Stimulated activated CD4-positive, alpha-beta T cell treated with anti-CD3 and anti-CD28 coated beads, Interleukin-1b, Interleukin-23, amount 100 ng/mL, for 24 hours (primary cell): ENCODE results near the gene MRAP2.
"Not testable (repeated sequence)": the region's sequence is repeated elsewhere in the genome, so short reads cannot be mapped to it uniquely, and the experiment has no call there.

Source experiments
- DNase-seq, 4 experiments: peaks; one replicate each; pipeline ENCODE4 v3.0.0-alpha.2; 2020; ENCODE audit warnings: low read depth in 4 of 4, low spot score in 1 of 4

MRAP2 gene

GRCh38 chr6:84074988-84075781 lies 41.6 kb downstream of the MRAP2 start:
- DNase-seq, result no peak

DNA sequence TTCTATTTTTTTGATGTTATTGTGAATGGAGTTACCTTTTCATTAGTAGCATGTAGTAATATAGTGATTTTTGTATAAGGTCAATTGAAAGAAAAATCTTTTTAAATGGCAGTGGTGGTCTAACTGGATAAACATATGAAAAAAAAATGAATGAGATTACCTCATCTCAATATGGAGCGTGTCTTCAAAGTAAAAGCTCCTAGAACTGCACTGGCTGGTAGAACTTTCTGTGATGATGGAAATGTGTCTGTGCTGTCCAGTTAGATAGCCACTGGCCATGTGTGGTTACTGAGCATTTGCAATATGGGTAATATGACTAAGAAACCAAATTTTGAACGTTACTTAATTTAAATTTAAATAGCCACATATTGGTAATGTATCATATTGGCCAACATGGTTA lies 44.1 kb downstream of the MRAP2 start:
- no peak for DNase-seq

- DNase-seq, result no peak
Observed at GRCh38 chr6:84078335-84078734, 44.8 kb downstream of the MRAP2 start.

- DNase-seq, result no peak
Observed at GRCh38 chr6:84081222-84081621, 47.6 kb downstream of the MRAP2 start.

GRCh38 chr6:84082689-84083265 lies 49.2 kb downstream of the MRAP2 start:
- DNase-seq, result no peak

- DNase-seq, result not testable (repeated sequence)
Observed at GRCh38 chr6:84084705-84085104, 51.1 kb downstream of the MRAP2 start.

GRCh38 chr6:84086056-84086455 lies 52.5 kb downstream of the MRAP2 start:
- no peak for DNase-seq

DNA sequence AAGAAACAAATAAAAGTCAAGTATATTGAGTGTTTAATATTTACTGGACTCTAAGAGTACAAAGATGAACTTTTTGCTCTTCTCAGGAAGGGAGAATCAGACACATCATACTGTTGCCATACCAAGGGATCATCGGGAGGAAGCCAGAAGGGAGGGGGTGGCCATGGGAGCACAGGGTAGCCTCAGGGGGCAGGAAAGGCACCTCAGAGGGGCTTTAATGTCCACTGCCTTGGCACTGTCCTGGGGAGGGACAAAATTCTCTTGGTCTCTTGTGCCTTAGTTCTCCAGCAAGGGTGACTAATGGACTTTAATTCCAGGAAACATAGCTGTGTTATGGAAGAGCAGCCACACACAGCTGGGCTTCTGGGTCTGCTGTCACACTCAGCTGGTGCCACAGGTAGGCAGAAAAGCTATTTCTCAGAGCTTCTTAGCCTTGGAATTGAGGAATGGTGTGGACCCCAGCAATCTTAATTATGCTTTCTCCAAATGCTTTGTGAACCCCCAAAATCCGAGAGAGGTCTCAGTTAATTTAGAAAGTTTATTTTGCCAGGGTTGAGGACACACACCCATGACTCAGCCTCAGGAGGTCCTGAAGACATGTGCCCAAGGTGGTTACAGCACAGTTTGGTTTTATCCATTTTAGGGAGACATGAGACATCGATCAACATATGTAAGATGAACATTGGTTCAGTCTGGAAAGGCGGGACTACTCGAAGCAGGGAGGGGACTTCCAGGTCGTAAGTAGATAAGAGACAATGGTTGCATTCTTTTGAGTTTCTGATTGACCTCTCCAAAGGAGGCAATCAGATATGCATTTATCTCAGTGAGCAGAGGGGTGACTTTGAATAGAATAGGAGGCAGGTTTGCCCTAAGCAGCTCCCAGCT lies 53.2 kb downstream of the MRAP2 start:
- no peak for DNase-seq

GRCh38 chr6:84089081-84089480 lies 55.5 kb downstream of the MRAP2 start:
- no peak for DNase-seq

- DNase-seq, result no peak
Observed at GRCh38 chr6:84089552-84089951, 56.0 kb downstream of the MRAP2 start.

GRCh38 chr6:84093441-84094435 lies 60.2 kb downstream of the MRAP2 start:
- no peak for DNase-seq

- no peak for DNase-seq
Observed at GRCh38 chr6:84095156-84095555, 61.6 kb downstream of the MRAP2 start.

GRCh38 chr6:84103029-84103428 lies 69.5 kb downstream of the MRAP2 start:
- DNase-seq, result no peak

DNA sequence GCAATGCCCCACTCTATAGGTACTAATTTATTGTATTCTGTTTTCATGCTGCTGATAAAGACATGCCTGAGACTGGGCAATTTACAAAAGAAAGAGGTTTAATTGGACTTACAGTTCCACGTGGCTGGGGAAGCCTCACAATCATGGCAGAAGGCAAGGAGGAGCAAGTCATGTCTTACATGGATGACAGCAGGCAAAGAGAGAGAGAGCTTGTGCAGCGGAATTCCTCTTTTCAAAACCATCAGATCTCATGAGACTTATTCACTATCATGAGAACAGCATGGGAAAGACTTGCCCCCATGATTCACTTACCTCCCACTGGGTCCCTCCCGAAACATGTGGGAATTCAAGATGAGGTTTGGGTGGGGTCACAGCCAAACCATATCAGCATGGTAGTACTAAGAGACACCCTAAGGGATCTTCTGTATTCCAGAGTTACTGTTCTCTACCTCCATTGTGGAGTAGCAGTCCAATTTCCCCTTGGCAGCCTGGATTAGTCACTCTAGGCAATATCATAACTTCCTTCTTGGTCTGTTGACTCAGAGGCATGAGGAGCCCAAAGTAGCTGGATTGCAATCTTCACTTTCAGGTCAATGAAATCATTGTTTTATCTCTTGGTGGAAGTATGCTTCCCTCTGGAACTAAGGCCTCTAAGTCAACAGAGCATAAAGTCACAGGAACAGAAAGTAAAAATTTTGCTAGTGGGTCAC lies 71.8 kb downstream of the MRAP2 start:
- DNase-seq, result not testable (repeated sequence)

DNA sequence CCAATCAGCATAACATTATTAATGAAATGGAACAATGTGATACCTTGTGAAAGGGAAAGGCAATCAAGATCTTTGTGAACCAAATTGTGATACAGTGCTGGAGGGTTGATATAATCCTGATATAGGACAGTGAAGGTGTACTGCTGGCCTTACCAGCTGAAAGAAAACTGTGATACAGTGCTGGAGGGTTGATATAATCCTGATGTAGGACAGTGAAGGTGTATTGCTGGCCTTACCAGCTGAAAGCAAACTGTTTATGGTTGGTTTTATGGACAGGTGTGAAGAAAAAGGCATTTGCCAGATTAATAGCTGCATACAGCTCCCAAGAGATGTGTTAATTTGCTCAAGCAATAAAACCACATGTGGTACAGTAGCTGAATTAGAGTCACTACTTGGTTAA lies 73.9 kb downstream of the MRAP2 start:
- DNase-seq, result no peak

DNA sequence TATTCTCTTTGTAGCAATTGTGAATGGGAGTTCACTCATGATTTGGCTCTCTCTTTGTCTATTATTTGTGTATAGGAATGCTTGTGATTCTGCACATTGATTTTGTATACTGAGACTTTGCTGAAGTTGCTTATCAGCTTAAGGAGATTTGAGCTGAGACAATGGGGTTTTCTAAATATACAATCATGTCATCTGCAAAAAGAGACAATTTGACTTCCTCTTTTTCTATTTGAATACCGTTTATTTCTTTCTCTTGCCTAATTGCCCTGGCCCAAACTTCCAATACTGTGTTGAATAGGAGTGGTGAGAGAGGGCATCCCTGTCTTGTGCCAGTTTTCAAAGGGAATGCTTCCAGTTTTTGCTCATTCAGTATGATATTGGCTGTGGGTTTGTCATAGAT lies 77.8 kb downstream of the MRAP2 start:
- not testable (repeated sequence) for DNase-seq

DNA sequence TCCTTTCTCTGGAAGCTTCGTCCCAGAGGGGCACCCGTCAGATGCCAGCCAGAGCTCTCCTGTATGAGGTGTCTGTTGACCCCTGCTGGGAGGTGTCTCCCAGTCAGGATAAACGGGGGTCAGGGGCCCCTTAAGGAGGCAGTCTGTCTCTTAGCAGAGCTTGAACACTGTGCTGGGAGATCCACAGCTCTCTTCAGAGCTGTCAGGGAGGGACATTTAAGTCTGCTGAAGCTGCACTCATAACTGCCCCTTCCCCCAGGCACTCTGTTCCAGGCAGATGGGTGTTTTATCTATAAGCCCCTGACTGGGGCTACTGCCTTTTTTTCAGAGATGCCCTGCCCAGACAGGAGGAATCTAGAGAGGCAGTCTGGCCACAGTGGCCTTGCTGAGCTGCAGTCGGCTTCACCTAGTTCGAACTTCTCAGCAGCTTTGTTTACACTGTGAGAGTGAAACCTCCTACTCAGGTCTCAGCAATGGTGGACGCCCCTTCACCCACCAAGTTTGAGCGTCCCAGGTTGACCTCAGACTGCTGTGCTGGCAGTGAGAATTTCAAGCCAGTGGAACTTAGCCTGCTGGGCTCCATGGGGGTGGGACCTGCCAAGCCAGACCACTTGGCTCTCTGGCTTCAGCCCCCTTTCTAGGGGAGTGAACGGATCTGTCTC lies 81.5 kb downstream of the MRAP2 start:
- not testable (repeated sequence) for DNase-seq

DNA sequence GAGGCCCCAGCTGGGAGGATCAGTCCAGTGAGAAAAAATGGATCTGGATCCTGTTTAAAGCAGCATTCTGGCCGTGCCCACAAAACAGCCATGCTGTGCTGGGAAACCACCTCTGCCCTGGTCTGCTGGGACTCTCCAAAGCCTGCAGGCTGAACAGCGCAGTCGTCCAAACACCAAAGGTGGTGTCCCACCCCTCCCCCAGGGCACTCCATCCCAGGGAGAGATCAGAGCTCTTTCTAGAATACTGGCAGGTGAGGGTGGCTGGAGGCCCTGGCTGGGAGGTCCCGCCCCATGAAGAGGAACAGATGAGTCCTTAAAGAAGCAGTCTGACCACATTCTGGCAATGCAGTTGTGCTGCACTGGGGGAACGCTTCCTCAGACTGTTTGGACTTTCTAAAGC lies 84.6 kb downstream of the MRAP2 start:
- DNase-seq, result no peak

- no peak for DNase-seq
Observed at GRCh38 chr6:84119277-84119676, 85.7 kb downstream of the MRAP2 start.

DNA sequence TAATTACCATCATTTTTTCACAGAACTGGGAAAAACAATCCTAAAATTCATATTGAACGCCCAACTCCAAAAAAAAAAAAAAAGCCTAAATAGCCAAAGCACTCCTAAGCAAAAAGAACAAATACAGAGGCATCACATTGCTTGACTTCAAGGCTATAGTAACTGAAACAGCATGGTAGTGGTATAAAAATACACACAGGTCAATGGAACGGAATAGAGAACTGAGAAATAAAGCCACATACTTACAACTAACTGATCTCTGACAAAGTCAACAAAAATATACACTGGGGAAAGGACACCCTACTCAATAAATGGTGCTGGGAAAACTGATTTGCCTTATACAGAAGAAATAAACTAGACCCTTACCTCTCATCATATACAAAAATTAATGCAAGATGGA lies 89.6 kb downstream of the MRAP2 start:
- no peak for DNase-seq
